Activated T-helper 1 cell treated with anti-CD3 and anti-CD28 coated beads, Interleukin-2, amount 50 U/mL, for 16 hours (primary cell): ENCODE measurements around the gene ZBTB12.
A peak's percentile ranks its signal among the peaks of the same experiment; 100 is the strongest.
"Not testable (repeated sequence)": the region's sequence is repeated elsewhere in the genome, so short reads cannot be mapped to it uniquely, and the experiment has no call there.

Source experiments
- DNase-seq, 2 donors: peaks; one replicate each; pipeline ENCODE4 v3.0.0-alpha.2; 2020; ENCODE audit warnings: low read depth in 1 of 2, low spot score in 1 of 2

The ZBTB12 gene

GRCh38 chr6:31901953-31902643 lies at the start of gene ZBTB12:
TSS of gene ZBTB12 (minus strand) at chr6:31902086. CDS start at chr6:31901305, 781 bp downstream.
- DNase-seq = peak; percentile 61 to 75

GRCh38 chr6:31949926-31950548 lies 48.2 kb upstream of the ZBTB12 start:
- DNase-seq = no peak

- DNase-seq = no peak
Measured at GRCh38 chr6:31948753-31949413, 47.0 kb upstream of the ZBTB12 start.

- no peak for DNase-seq
Measured at GRCh38 chr6:31948306-31948705, 46.4 kb upstream of the ZBTB12 start.

- no peak for DNase-seq
Measured at GRCh38 chr6:31947864-31948263, 46.0 kb upstream of the ZBTB12 start.

GRCh38 chr6:31947070-31947675 lies 45.3 kb upstream of the ZBTB12 start:
- no peak for DNase-seq

GRCh38 chr6:31946370-31946885 lies 44.5 kb upstream of the ZBTB12 start:
- no peak for DNase-seq

- no peak for DNase-seq
Measured at GRCh38 chr6:31945507-31946369, 43.9 kb upstream of the ZBTB12 start, which contains the start of gene CFB. TSS of gene CFB (plus strand) at chr6:31946095. CDS start at chr6:31946222, 127 bp downstream.

- no peak for DNase-seq
Measured at GRCh38 chr6:31945154-31945506, 43.2 kb upstream of the ZBTB12 start.

GRCh38 chr6:31943742-31944141 lies 41.9 kb upstream of the ZBTB12 start:
- no peak for DNase-seq

GRCh38 chr6:31940256-31940664 lies 38.4 kb upstream of the ZBTB12 start:
- no peak for DNase-seq

GRCh38 chr6:31935823-31936222 lies 33.9 kb upstream of the ZBTB12 start:
- no peak for DNase-seq

GRCh38 chr6:31935021-31935420 lies 33.1 kb upstream of the ZBTB12 start:
- DNase-seq = no peak

- no peak for DNase-seq
Measured at GRCh38 chr6:31933537-31933936, 31.7 kb upstream of the ZBTB12 start.

GRCh38 chr6:31932137-31932536 lies 30.3 kb upstream of the ZBTB12 start:
- DNase-seq = not testable (repeated sequence)

- no peak for DNase-seq
Measured at GRCh38 chr6:31930962-31931361, 29.1 kb upstream of the ZBTB12 start.

GRCh38 chr6:31928672-31928939 lies 26.7 kb upstream of the ZBTB12 start:
- no peak for DNase-seq

- no peak for DNase-seq
Measured at GRCh38 chr6:31927863-31928671, 26.2 kb upstream of the ZBTB12 start.

- no peak for DNase-seq
Measured at GRCh38 chr6:31927242-31927862, 25.5 kb upstream of the ZBTB12 start, which contains the start of gene C2. TSS of gene C2 (plus strand) at chr6:31927717. CDS start at chr6:31927753, 36 bp downstream.

- no peak for DNase-seq
Measured at GRCh38 chr6:31922942-31923341, 21.1 kb upstream of the ZBTB12 start.
